ENCODE measurements around the gene ATXN7L1. TPM values are rescaled to one million over a fixed set of nuclear protein-coding genes. Genes with fewer than 3 reads are reported as not detected.

The ATXN7L1 gene
- total and polyA plus RNA-seq, 2 of the 4 experiments (the other 2 are of a cell fraction), result 3.5 to 4.3 TPM

GRCh38 chr7:105648561-105649401 lies 227.6 kb downstream of the ATXN7L1 start:
- no peak overlapping the region for H3K4me2 ChIP-seq (ENCODE audit: low read depth, low read length)
- H4K91ac ChIP-seq (ENCODE audit: insufficient read depth, low read depth, low read length), result no peak overlapping the region
- no peak overlapping the region for H3K56ac ChIP-seq (ENCODE audit: extremely low read depth, insufficient read depth, low read length)
- no peak overlapping the region for H3K4me3 ChIP-seq (ENCODE audit: insufficient read depth, low read depth, low read length)
- H2AK9ac ChIP-seq (replicated peaks; ENCODE audit: low read depth, low read length, poor library complexity), result no peak overlapping the region
- in situ Hi-C loops (cut with MboI; ENCODE audit: low sequenced_read_pairs), result loop anchor here (5.0 kb wide), 1 partner anchor 394 kb away; no protein-coding TSS in a partner anchor
- no peak overlapping the region for H2BK15ac ChIP-seq (ENCODE audit: low read depth, low read length)
- H3K4ac ChIP-seq (ENCODE audit: low read depth, low read length), result no peak overlapping the region
- no peak overlapping the region for H2AFZ ChIP-seq (replicated peaks; ENCODE audit: low read length, poor library complexity)
- H2BK20ac ChIP-seq (ENCODE audit: low read depth, low read length), result no peak overlapping the region
- H3K9ac ChIP-seq (ENCODE audit: low read depth, low read length), result no peak overlapping the region
- no peaks in the 10 kb centered on the region for H3K79me1 ChIP-seq (ENCODE audit: low read depth in 1 of 2, low read length in 2 of 2)
- BruUV-seq (replicated peaks), result no TSS peak
- peaks cover 7% of the 10 kb centered on the region; the same call in 1 of the 2 replicates for H4K20me1 ChIP-seq (ENCODE audit: insufficient read depth, low read length)
- no peaks in the 10 kb centered on the region for H3K9me3 ChIP-seq (ENCODE audit: control insufficient read depth, insufficient read depth, low read length)
- no peak overlapping the region for H3K27ac ChIP-seq (ENCODE audit: insufficient read depth, low read length)
- dilution Hi-C loops (cut with HindIII; ENCODE audit: low sequenced_read_pairs, unreplicated experiment), result no loop called here
- H2BK5ac ChIP-seq (ENCODE audit: low read depth, low read length, poor library complexity, severe bottlenecking), result no peak overlapping the region
- H3K27me3 ChIP-seq (ENCODE audit: control insufficient read depth, insufficient read depth, low read length), result no peaks in the 10 kb centered on the region
- peaks cover 8% of the 10 kb centered on the region; the same call in 1 of the 2 replicates for H3K9me1 ChIP-seq (ENCODE audit: insufficient read depth, low read length)
- ATAC-seq (ENCODE audit: low read depth) (no peak), DNase-seq (no peak)
- no peak overlapping the region for H2BK120ac ChIP-seq (ENCODE audit: low read depth, low read length)
- TF ChIP-seq NFE2L2 (IDR thresholded peaks at IDR 0.05; ENCODE audit: low read depth, low read length), result peak; percentile 94
- TF ChIP-seq MAFK (IDR thresholded peaks at IDR 0.05; ENCODE audit: low read depth, low read length), result peak; percentile 57
- TF ChIP-seq BHLHE40 (IDR thresholded peaks at IDR 0.05; ENCODE audit: low read depth, low read length), result no peak
- POLR2A ChIA-PET (ENCODE audit: unreplicated experiment), result no interaction called here
- peaks cover 10% of the 10 kb centered on the region; the same call in 1 of the 2 replicates for H3K4me1 ChIP-seq (ENCODE audit: control insufficient read depth, insufficient read depth, low read length)
- H2AK5ac ChIP-seq (ENCODE audit: low read depth, low read length), result peak overlapping the region; percentile 44; the same call in 1 of the 2 replicates
- intact Hi-C loops (cut with micrococcal nuclease), result no loop called here
- CTCF ChIA-PET, result no interaction called here
- no peak overlapping the region for H3K14ac ChIP-seq (replicated peaks; ENCODE audit: low read depth, low read length)
- no peak overlapping the region; the same call in 1 of the 2 replicates for H3K18ac ChIP-seq (ENCODE audit: low read depth, low read length)
- H4K5ac ChIP-seq (ENCODE audit: low read depth, low read length), result no peak overlapping the region
- 90% methylated on average over 5 of the region's 13 CpGs; no CpG with 5 or more reads in 1 of the 2 experiments for WGBS, 2 experiments (ENCODE audit: extremely low coverage in 2 of 2, insufficient read length in 1 of 2)
- no peak overlapping the region for H4K8ac ChIP-seq (ENCODE audit: low read depth in 2 of 2, low read length in 2 of 2)
- H3K36me3 ChIP-seq (ENCODE audit: control insufficient read depth, insufficient read depth, low read length), result no peaks in the 10 kb centered on the region
- H3K23ac ChIP-seq (ENCODE audit: low read depth, low read length), result no peak overlapping the region

Measured in IMR-90 (cell line).